Adrenal gland (tissue), 5 donors: ENCODE data around the gene ATOH8.

ENCODE experiments used
- POLR2A ChIP-seq, 2 donors: fragments of 450-650 bp; IDR thresholded peaks; one replicate each; pipeline ENCODE4 v1.6.1; 2017; ENCODE audit warnings: antibody characterized with exemption in 2 of 2, mild to moderate bottlenecking in 2 of 2, moderate library complexity in 1 of 2
- TF ChIP-seq, protein P1 (sequence below), 6 experiments: fragments of 450-650 bp in 4 of 6; fragments of 200-600 bp in 2 of 6; sonication (generic) in 1 of 6; IDR thresholded peaks; 1 replicate in 5 of 6; 2 replicates in 1 of 6; pipeline versions ENCODE4 v1.5.1 to v1.8.0; 2016 to 2021; ENCODE audit warnings: antibody characterized with exemption in 6 of 6, mild to moderate bottlenecking in 2 of 6, moderate library complexity in 1 of 6
- donor health status: DM: no; HTN: no; CAD: no.

- TF ChIP-seq POLR2A (IDR thresholded peaks at IDR 0.05): no peak
- TF ChIP-seq, protein P1, sequence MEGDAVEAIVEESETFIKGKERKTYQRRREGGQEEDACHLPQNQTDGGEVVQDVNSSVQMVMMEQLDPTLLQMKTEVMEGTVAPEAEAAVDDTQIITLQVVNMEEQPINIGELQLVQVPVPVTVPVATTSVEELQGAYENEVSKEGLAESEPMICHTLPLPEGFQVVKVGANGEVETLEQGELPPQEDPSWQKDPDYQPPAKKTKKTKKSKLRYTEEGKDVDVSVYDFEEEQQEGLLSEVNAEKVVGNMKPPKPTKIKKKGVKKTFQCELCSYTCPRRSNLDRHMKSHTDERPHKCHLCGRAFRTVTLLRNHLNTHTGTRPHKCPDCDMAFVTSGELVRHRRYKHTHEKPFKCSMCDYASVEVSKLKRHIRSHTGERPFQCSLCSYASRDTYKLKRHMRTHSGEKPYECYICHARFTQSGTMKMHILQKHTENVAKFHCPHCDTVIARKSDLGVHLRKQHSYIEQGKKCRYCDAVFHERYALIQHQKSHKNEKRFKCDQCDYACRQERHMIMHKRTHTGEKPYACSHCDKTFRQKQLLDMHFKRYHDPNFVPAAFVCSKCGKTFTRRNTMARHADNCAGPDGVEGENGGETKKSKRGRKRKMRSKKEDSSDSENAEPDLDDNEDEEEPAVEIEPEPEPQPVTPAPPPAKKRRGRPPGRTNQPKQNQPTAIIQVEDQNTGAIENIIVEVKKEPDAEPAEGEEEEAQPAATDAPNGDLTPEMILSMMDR (IDR thresholded peaks at IDR 0.05): no peak
Measured at GRCh38 chr2:85736456-85737355, 17.1 kb upstream of the ATOH8 start.
